Measurements from ENCODE around the gene FAXDC2. TPM values are rescaled to one million over a fixed set of nuclear protein-coding genes. Genes with fewer than 3 reads are reported as not detected.

The FAXDC2 gene
- total and polyA plus RNA-seq, 2 of the 8 experiments (the other 6 are each of a cell fraction or from before 2014, with no cell fraction given), result 3.7 to 5.9 TPM

GRCh38 chr5:154834053-154834452 lies 16.4 kb downstream of the FAXDC2 start:
- H3K18ac ChIP-seq (ENCODE audit: extremely low read depth, low read length), result no peak overlapping the region
- no peaks in the 10 kb centered on the region for H3K79me1 ChIP-seq (ENCODE audit: low read depth, low read length)
- peaks cover 0 to 3% (median 0%) of the 10 kb centered on the region in 4 experiments; a peak in 2 of 7 replicates for H3K4me1 ChIP-seq (replicated peaks in 1 of 4; ENCODE audit: control insufficient read depth in 3 of 4, insufficient read depth in 4 of 4, low read length in 3 of 4)
- H2AFZ ChIP-seq (ENCODE audit: low read length), result no peak overlapping the region
- no peak overlapping the region for H3K4me3 ChIP-seq (ENCODE audit: extremely low read depth in 1 of 4, insufficient read depth in 2 of 4, low read depth in 3 of 4, low read length in 4 of 4)
- H4K8ac ChIP-seq (ENCODE audit: extremely low read depth, insufficient read depth, low read length), result no peak overlapping the region
- ChIA-PET POLR2A (ENCODE audit: partially characterized antibody) (interaction anchor here (0.9 to 3.3 kb wide), 4 partner anchors 10 to 15 kb away, joined by 4 to 10 read pairs (median 10); no protein-coding TSS in a partner anchor), CTCF (ENCODE audit: partially characterized antibody) (interaction anchor here (0.8 to 2.2 kb wide), 4 partner anchors 11 to 183 kb away, joined by 3 to 7 read pairs (median 4); no protein-coding TSS in a partner anchor)
- H3K27ac ChIP-seq (ENCODE audit: low read depth, low read length), result no peak overlapping the region
- no peaks in the 10 kb centered on the region for H3K79me2 ChIP-seq (ENCODE audit: control insufficient read depth in 1 of 2, insufficient read depth in 2 of 2, low read length in 2 of 2)
- H4K5ac ChIP-seq (ENCODE audit: insufficient read length, low read depth, low read length), result no peak overlapping the region
- peaks cover 0 to 3% of the 10 kb centered on the region in 2 experiments for H4K20me1 ChIP-seq (replicated peaks in 1 of 2; ENCODE audit: control insufficient read depth in 1 of 2, insufficient read depth in 2 of 2, low read length in 2 of 2)
- no peak overlapping the region for H2BK120ac ChIP-seq (replicated peaks; ENCODE audit: low read depth, low read length)
- no peak overlapping the region for H2BK20ac ChIP-seq (ENCODE audit: low read length)
- H3K9ac ChIP-seq (replicated peaks in 1 of 4; ENCODE audit: extremely low read depth in 1 of 4, low read depth in 3 of 4, low read length in 3 of 4), result no peak overlapping the region
- no peak overlapping the region for H2AK5ac ChIP-seq (ENCODE audit: low read depth, low read length)
- H3K56ac ChIP-seq (replicated peaks; ENCODE audit: insufficient read length, low read depth, low read length), result no peak overlapping the region
- no peak for FAIRE-seq
- no peak for DNase-seq (ENCODE audit: low read depth in 1 of 2, low spot score in 2 of 2)
- H2BK5ac ChIP-seq (ENCODE audit: low read depth, low read length), result no peak overlapping the region
- H3K36me3 ChIP-seq (ENCODE audit: control insufficient read depth in 2 of 4, insufficient read depth in 4 of 4, low read length in 3 of 4), result peaks cover 0 to 16% (median 10%) of the 10 kb centered on the region in 4 experiments; a peak in 7 of 8 replicates
- no peaks in the 10 kb centered on the region for H3K27me3 ChIP-seq (replicated peaks in 1 of 4; ENCODE audit: control insufficient read depth in 3 of 4, extremely low read depth in 1 of 4, insufficient read depth in 3 of 4, low read length in 3 of 4)
- H4K91ac ChIP-seq (replicated peaks; ENCODE audit: insufficient read length, low read length), result no peak overlapping the region
- no peak for TF ChIP-seq CHD2 (IDR thresholded peaks at IDR 0.05; ENCODE audit: low read length)
- TF ChIP-seq CBX5 (IDR thresholded peaks at IDR 0.05; ENCODE audit: low read depth, low read length), result no peak
- no peak for TF ChIP-seq CEBPB (IDR thresholded peaks at IDR 0.05; ENCODE audit: low read depth, low read length)
- TF ChIP-seq SIN3A (conservative IDR thresholded peaks at IDR 0.05 in 1 of 2, IDR thresholded peaks at IDR 0.05 in 1 of 2; ENCODE audit: low read depth in 1 of 2, low read length in 2 of 2), result no peak
- TF ChIP-seq HDAC6 (IDR thresholded peaks at IDR 0.05; ENCODE audit: low read depth, low read length), result no peak
- no peak for TF ChIP-seq EZH2 (IDR thresholded peaks at IDR 0.05; ENCODE audit: low read depth, low read length, severe bottlenecking)
- TF ChIP-seq KDM5A (IDR thresholded peaks at IDR 0.05; ENCODE audit: low read length), result no peak
- TF ChIP-seq ASH2L (IDR thresholded peaks at IDR 0.05; ENCODE audit: low read length), result no peak
- no peak overlapping the region for H2BK12ac ChIP-seq (ENCODE audit: low read depth, low read length)
- no peaks in the 10 kb centered on the region for H3K23me2 ChIP-seq (ENCODE audit: low read depth, low read length)
- WGBS, 2 experiments (ENCODE audit: extremely low coverage in 1 of 2, insufficient coverage in 1 of 2, insufficient read length in 1 of 2, insufficient replicate concordance in 2 of 2, low coverage in 1 of 2, low lambda C conversion rate in 2 of 2, missing lambda C conversion rate in 1 of 2), result 97% methylated on average over 1 of the region's 1 CpG; no CpG with 5 or more reads in 1 of the 2 experiments
- no peak overlapping the region for H3K4me2 ChIP-seq (ENCODE audit: insufficient read depth in 1 of 2, low read depth in 2 of 2, low read length in 2 of 2)
- H3K23ac ChIP-seq (ENCODE audit: insufficient read length), result no peak overlapping the region
- no peak overlapping the region for H2BK15ac ChIP-seq (ENCODE audit: low read length)
- no peaks in the 10 kb centered on the region for H3K9me3 ChIP-seq (ENCODE audit: insufficient read depth in 2 of 2, low read depth in 1 of 2, low read length in 1 of 2)
- H3K4ac ChIP-seq (replicated peaks; ENCODE audit: insufficient read length, low read depth, low read length), result no peak overlapping the region
- H3K14ac ChIP-seq (ENCODE audit: insufficient read length), result no peak overlapping the region
